Activated T-helper 17 cell treated with anti-CD3 and anti-CD28 coated beads, Interleukin-2, amount 50 U/mL, for 72 hours (primary cell): ENCODE results near the gene SUPV3L1. TPM values are rescaled to one million over a fixed set of nuclear protein-coding genes. Genes with fewer than 3 reads are reported as not detected.

Experiments used
- ATAC-seq: fragments of 150-1000 bp; cut with Tn5 transposase; replicated peaks from 2 replicates; pipeline ENCODE4 v1.10.0; 2021; ENCODE audit warnings: mild to moderate bottlenecking, moderate library complexity
- H3K27ac Mint-ChIP-seq: one replicate; pipeline ENCODE4 v1.8.0; 2022; ENCODE audit warnings: mixed read lengths
- H3K27me3 Mint-ChIP-seq: one replicate; pipeline ENCODE4 v1.8.0; 2022; ENCODE audit warnings: mixed read lengths
- H3K36me3 Mint-ChIP-seq: one replicate; pipeline ENCODE4 v1.8.0; 2022; ENCODE audit warnings: low read depth, mild to moderate bottlenecking, mixed read lengths
- H3K4me1 Mint-ChIP-seq: one replicate; pipeline ENCODE4 v1.8.0; 2022; ENCODE audit warnings: mixed read lengths
- H3K4me3 Mint-ChIP-seq: one replicate; pipeline ENCODE4 v1.8.0; 2022; ENCODE audit warnings: mild to moderate bottlenecking, mixed read lengths
- H3K9me3 Mint-ChIP-seq: one replicate; pipeline ENCODE4 v1.8.0; 2022; ENCODE audit warnings: mixed read lengths
- total RNA-seq, 2 donors: library from RNA; stranded (reverse); gene quantifications; one replicate each; pipeline ENCODE4 v1.2.3, GENCODE V29; 2022

SUPV3L1 gene
- total RNA-seq, 2 donors from 2014 or later, result 38.9 to 65.4 TPM

- Mint-ChIP-seq H3K4me1 (peaks cover 21% of the 10 kb centered on the region), H3K36me3 (no peaks in the 10 kb centered on the region), H3K9me3 (peaks cover 3% of the 10 kb centered on the region), H3K27ac (peak overlapping the region; percentile 87), H3K27me3 (no peaks in the 10 kb centered on the region), H3K4me3 (peak overlapping the region; percentile 72)
- peak; percentile 81 for ATAC-seq
These were observed 35.6 kb downstream of the SUPV3L1 start for GRCh38 chr10:69215405-69216171.

- Mint-ChIP-seq H3K4me1 (peaks cover 21% of the 10 kb centered on the region), H3K27me3 (no peaks in the 10 kb centered on the region), H3K27ac (no peak overlapping the region), H3K9me3 (peaks cover 3% of the 10 kb centered on the region), H3K4me3 (no peak overlapping the region), H3K36me3 (no peaks in the 10 kb centered on the region)
- ATAC-seq, result no peak
These were observed 36.6 kb downstream of the SUPV3L1 start for GRCh38 chr10:69216577-69217118.

GRCh38 chr10:69217119-69217754 is 37.2 kb downstream of the SUPV3L1 start:
- no peak for ATAC-seq
- Mint-ChIP-seq H3K36me3 (no peaks in the 10 kb centered on the region), H3K4me3 (no peak overlapping the region), H3K27ac (no peak overlapping the region), H3K9me3 (peaks cover 3% of the 10 kb centered on the region), H3K4me1 (peaks cover 21% of the 10 kb centered on the region), H3K27me3 (no peaks in the 10 kb centered on the region)

DNA sequence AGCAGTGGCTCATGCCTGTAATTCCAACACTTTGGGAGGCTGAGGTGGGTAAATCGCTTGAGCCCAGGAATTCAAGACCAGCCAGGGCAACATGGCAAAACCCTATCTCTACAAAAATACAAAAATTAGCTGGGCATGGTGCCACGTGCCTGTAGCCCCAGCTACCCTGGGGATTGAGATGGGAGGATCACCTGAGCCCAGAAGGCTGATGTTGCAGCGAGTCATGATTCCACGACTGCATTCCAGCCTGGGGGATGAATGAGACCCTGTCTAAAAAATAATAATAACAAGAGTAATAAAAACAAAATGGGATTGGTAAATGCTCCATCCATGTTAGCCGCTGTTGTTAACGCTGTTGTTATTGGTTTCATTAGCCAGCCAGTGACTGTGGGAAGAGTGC is 38.8 kb downstream of the SUPV3L1 start:
- no peak overlapping the region for H3K4me3 Mint-ChIP-seq
- peaks cover 3% of the 10 kb centered on the region for H3K9me3 Mint-ChIP-seq
- H3K4me1 Mint-ChIP-seq, result peaks cover 32% of the 10 kb centered on the region
- H3K27me3 Mint-ChIP-seq, result no peaks in the 10 kb centered on the region
- no peak for ATAC-seq
- H3K27ac Mint-ChIP-seq, result no peak overlapping the region
- H3K36me3 Mint-ChIP-seq, result no peaks in the 10 kb centered on the region

- H3K27ac Mint-ChIP-seq, result peak within 1 kb of the TSS; percentile 22
These were observed 40.0 kb downstream of the SUPV3L1 start, which contains the start of gene HKDC1 for GRCh38 chr10:69220041-69220451. TSS of gene HKDC1 (plus strand) at chr10:69220332. CDS start at chr10:69220436, 104 bp downstream.

GRCh38 chr10:69220507-69220906 is 40.5 kb downstream of the SUPV3L1 start:
- H3K27me3 Mint-ChIP-seq, result no peaks in the 10 kb centered on the region
- ATAC-seq, result no peak
- H3K27ac Mint-ChIP-seq, result peak overlapping the region; percentile 22

More at GRCh38 chr10:69220041-69220451, 40.0 kb downstream of the SUPV3L1 start, which contains the start of gene HKDC1:
- Mint-ChIP-seq H3K36me3 (no peaks in the 10 kb centered on the region), H3K9me3 (no peaks in the 10 kb centered on the region), H3K4me1 (peaks cover 27% of the 10 kb centered on the region), H3K4me3 (peak within 1 kb of the TSS; percentile 7), H3K27me3 (no peaks in the 10 kb centered on the region)
- no peak for ATAC-seq

GRCh38 chr10:69222157-69223027 is 42.4 kb downstream of the SUPV3L1 start:
- Mint-ChIP-seq H3K4me3 (peak overlapping the region; percentile 75), H3K27ac (peak overlapping the region; percentile 87), H3K36me3 (no peaks in the 10 kb centered on the region), H3K27me3 (no peaks in the 10 kb centered on the region), H3K9me3 (no peaks in the 10 kb centered on the region), H3K4me1 (peaks cover 16% of the 10 kb centered on the region)
- peak; percentile 98 for ATAC-seq

More at GRCh38 chr10:69220507-69220906, 40.5 kb downstream of the SUPV3L1 start:
- no peaks in the 10 kb centered on the region for H3K36me3 Mint-ChIP-seq
- peak overlapping the region; percentile 7 for H3K4me3 Mint-ChIP-seq
- H3K9me3 Mint-ChIP-seq, result no peaks in the 10 kb centered on the region
- H3K4me1 Mint-ChIP-seq, result peaks cover 23% of the 10 kb centered on the region

- peaks cover 20% of the 10 kb centered on the region for H3K4me1 Mint-ChIP-seq
- no peak for ATAC-seq
- no peaks in the 10 kb centered on the region for H3K27me3 Mint-ChIP-seq
- no peaks in the 10 kb centered on the region for H3K36me3 Mint-ChIP-seq
- peak overlapping the region; percentile 87 for H3K27ac Mint-ChIP-seq
- H3K9me3 Mint-ChIP-seq, result no peaks in the 10 kb centered on the region
- H3K4me3 Mint-ChIP-seq, result peak overlapping the region; percentile 75
These were observed 43.0 kb downstream of the SUPV3L1 start for GRCh38 chr10:69223028-69223342.

GRCh38 chr10:69224862-69225657 is 45.0 kb downstream of the SUPV3L1 start:
- ATAC-seq, result no peak
- Mint-ChIP-seq H3K36me3 (no peaks in the 10 kb centered on the region), H3K27me3 (no peaks in the 10 kb centered on the region), H3K4me1 (peaks cover 40% of the 10 kb centered on the region), H3K9me3 (no peaks in the 10 kb centered on the region), H3K27ac (no peak overlapping the region), H3K4me3 (peak overlapping the region; percentile 63)

DNA sequence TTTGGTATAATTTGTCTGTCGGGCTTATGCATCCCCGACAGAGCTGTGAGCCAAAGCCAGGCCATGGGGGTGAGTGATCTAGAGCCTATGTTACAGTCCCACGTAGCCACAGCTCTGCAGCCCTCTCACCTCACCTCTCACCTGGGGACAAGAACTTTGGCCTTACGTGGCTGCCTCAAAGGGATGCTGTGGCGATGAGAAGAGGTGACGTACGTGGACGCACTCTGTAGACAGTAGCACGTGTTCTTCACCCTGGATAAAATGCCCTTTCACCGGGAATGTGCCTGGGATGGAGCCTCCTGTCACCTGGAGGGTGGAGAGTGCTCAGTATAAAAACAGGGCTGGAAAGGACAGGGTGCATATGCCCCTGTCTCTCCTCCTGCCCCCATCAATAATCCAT is 45.6 kb downstream of the SUPV3L1 start:
- Mint-ChIP-seq H3K27me3 (no peaks in the 10 kb centered on the region), H3K36me3 (no peaks in the 10 kb centered on the region), H3K9me3 (no peaks in the 10 kb centered on the region), H3K4me1 (peaks cover 40% of the 10 kb centered on the region), H3K4me3 (peak overlapping the region; percentile 63), H3K27ac (no peak overlapping the region)
- no peak for ATAC-seq

DNA sequence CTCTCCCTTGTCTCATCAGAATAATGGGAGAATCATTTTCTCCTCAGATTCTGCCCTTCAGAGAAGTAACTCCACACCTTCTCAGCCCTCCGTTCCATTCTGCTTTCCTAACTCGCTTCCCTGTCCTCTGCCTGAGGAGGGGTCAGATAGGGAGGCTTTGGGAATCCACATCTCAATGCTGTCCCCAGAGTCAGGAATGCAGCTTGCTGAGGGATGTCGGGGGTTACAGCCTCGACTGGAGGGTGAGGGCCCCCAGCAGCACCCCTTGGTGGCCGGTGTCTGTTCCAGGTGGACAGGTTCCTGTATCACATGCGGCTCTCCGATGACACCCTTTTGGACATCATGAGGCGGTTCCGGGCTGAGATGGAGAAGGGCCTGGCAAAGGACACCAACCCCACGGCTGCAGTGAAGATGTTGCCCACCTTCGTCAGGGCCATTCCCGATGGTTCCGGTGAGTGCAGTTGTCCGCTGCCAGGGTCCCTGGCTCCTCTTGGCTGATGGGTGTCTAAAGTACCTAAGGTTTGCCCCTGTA is 47.0 kb downstream of the SUPV3L1 start:
- Mint-ChIP-seq H3K4me1 (peaks cover 40% of the 10 kb centered on the region), H3K27ac (no peak overlapping the region), H3K27me3 (no peaks in the 10 kb centered on the region), H3K9me3 (no peaks in the 10 kb centered on the region), H3K4me3 (no peak overlapping the region), H3K36me3 (no peaks in the 10 kb centered on the region)
- ATAC-seq, result no peak

GRCh38 chr10:69228151-69228550 is 48.1 kb downstream of the SUPV3L1 start:
- no peaks in the 10 kb centered on the region for H3K9me3 Mint-ChIP-seq
- H3K27me3 Mint-ChIP-seq, result no peaks in the 10 kb centered on the region
- H3K4me3 Mint-ChIP-seq, result peak overlapping the region; percentile 90
- H3K36me3 Mint-ChIP-seq, result no peaks in the 10 kb centered on the region
- ATAC-seq, result no peak
- peaks cover 41% of the 10 kb centered on the region for H3K4me1 Mint-ChIP-seq
- H3K27ac Mint-ChIP-seq, result peak overlapping the region; percentile 95

GRCh38 chr10:69229616-69229916 is 49.5 kb downstream of the SUPV3L1 start:
- ATAC-seq, result no peak
- Mint-ChIP-seq H3K27ac (peak overlapping the region; percentile 95), H3K4me1 (peaks cover 41% of the 10 kb centered on the region), H3K4me3 (peak overlapping the region; percentile 90), H3K27me3 (no peaks in the 10 kb centered on the region), H3K36me3 (no peaks in the 10 kb centered on the region), H3K9me3 (no peaks in the 10 kb centered on the region)
